BE2C (cell line): ENCODE data around the gene EXT2. TPM values are rescaled to one million over a fixed set of nuclear protein-coding genes. Genes with fewer than 3 reads are reported as not detected.
A peak's percentile ranks its signal among the peaks of the same experiment; 100 is the strongest.

ENCODE experiments used
- DNase-seq: peaks from one replicate; pipeline ENCODE4 v3.0.0-alpha.2; 2020
- H3K27me3 ChIP-seq: fragments of 250-450 bp; sonication (Bioruptor Pico); 2 replicates; pipeline ENCODE4 v1.5.1; 2020; ENCODE audit warnings: mild to moderate bottlenecking
- H3K36me3 ChIP-seq: fragments of 250-450 bp; sonication (Bioruptor Pico); 2 replicates; pipeline ENCODE4 v1.5.1; 2020; ENCODE audit warnings: mild to moderate bottlenecking
- H3K4me1 ChIP-seq: fragments of 250-450 bp; sonication (Bioruptor Pico); 2 replicates; pipeline ENCODE4 v1.5.1; 2020
- H3K4me3 ChIP-seq: 2 replicates; pipeline ENCODE4 v1.5.1; 2011; ENCODE audit warnings: low read depth, low read length
- H3K9me3 ChIP-seq: fragments of 250-450 bp; sonication (Bioruptor Pico); 2 replicates; pipeline ENCODE4 v1.5.1; 2020
- CTCF ChIP-seq: IDR thresholded peaks from 2 replicates; pipeline ENCODE4 v1.5.1; 2012; ENCODE audit warnings: mild to moderate bottlenecking, low read depth, low read length
- polyA plus RNA-seq: library from polyadenylated mRNA; unstranded; fragments of >200 nt; gene quantifications from one replicate; pipeline ENCODE4 v1.2.1, GENCODE V29; 2012; ENCODE audit warnings: low read depth, missing spikeins; ENCODE audit not compliant: insufficient read length, insufficient read depth

Gene EXT2
- 19.8 TPM for polyA plus RNA-seq

GRCh38 chr11:44095506-44096359, at the start of gene EXT2:
EXT2 (plus strand) TSS chr11:44095678; CDS start chr11:44107713, 12,035 bp downstream.
- TF ChIP-seq CTCF = peak; percentile 63
- no peaks in the 10 kb centered on the region for H3K4me1 ChIP-seq
- H3K4me3 ChIP-seq = peak within 1 kb of the TSS; percentile 69
- H3K9me3 ChIP-seq = no peaks in the 10 kb centered on the region
- DNase-seq = peak; percentile 82
- no peaks in the 10 kb centered on the region for H3K36me3 ChIP-seq
- no peaks in the 10 kb centered on the region for H3K27me3 ChIP-seq

DNA sequence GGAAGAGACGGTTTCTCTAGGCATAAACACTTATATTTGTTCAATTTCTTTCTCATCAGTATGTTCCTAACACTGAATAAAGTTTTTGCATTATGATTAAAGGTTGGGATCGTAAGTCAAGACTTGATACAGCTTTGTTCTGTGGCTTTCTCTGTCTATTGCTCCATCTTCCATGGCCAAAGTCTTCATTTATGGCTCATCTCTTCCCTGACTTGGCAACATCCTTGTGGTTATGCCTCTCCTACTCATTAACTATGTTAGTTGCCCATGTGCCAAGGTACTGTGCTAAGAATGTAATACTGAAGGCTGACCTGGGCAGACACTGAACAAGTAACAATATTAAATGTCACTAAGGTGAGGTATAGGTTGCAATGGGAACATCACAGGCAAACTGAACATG, 49.3 kb upstream of the EXT2 start:
- H3K9me3 ChIP-seq = no peaks in the 10 kb centered on the region
- H3K36me3 ChIP-seq = no peaks in the 10 kb centered on the region
- H3K4me1 ChIP-seq = peaks cover 4% of the 10 kb centered on the region; the same call in 1 of the 2 replicates
- H3K27me3 ChIP-seq = no peaks in the 10 kb centered on the region
- no peak overlapping the region for H3K4me3 ChIP-seq
- no peak for DNase-seq
- no peak for TF ChIP-seq CTCF

DNA sequence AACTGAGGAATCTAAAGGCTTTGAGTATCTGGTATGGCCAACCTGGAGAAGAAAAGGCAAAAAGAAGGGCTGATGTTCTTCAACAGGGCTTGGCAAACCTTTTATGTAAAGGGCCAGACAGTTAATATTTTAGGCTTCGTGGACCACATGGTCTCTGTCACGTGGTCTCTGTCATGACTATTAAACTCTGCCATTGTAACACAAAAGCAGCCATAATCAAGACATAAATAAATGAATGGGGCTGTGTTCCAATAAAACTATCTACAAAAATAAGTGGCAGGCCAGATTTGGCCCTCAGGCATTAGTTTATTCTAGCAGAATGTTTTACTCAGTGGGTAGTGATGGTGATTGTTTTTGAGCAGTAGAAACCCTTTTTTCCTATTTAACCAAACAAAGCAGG, 48.2 kb upstream of the EXT2 start:
- no peaks in the 10 kb centered on the region for H3K27me3 ChIP-seq
- H3K4me1 ChIP-seq = peaks cover 4% of the 10 kb centered on the region; the same call in 1 of the 2 replicates

GRCh38 chr11:44047931-44048431, 47.5 kb upstream of the EXT2 start, which contains the start of gene ACCSL:
ACCSL (plus strand) TSS chr11:44047981; CDS start chr11:44048037, 56 bp downstream.
- Histone ChIP-seq H3K4me1 (peaks cover 4% of the 10 kb centered on the region; the same call in 1 of the 2 replicates), H3K9me3 (no peaks in the 10 kb centered on the region), H3K27me3 (no peaks in the 10 kb centered on the region), H3K36me3 (no peaks in the 10 kb centered on the region), H3K4me3 (no peak within 1 kb of the TSS)
- DNase-seq = peak; percentile 33
- no peak for TF ChIP-seq CTCF

More for the DNA sequence above, 48.2 kb upstream of the EXT2 start:
- Histone ChIP-seq H3K9me3 (no peaks in the 10 kb centered on the region), H3K4me3 (no peak overlapping the region), H3K36me3 (no peaks in the 10 kb centered on the region)
- no peak for DNase-seq
- TF ChIP-seq CTCF = no peak

DNA sequence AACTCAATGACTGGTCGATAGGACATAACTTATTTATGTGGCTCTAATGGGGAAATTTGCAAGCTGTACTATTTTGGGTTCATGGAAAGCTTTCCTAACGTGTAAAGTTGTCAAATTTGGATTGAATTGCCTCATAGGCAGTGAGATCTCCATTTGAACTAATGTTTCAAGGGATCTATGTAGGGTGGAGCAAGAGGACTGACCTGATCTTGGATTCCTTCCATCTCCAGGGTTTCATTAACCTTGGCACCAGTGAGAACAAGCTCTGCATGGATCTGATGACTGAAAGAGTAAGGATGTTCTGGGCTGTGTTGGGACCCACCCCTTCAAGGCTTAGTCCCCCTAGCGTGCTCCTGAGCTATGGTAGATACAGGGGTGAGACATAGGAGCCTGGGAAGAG, 45.6 kb upstream of the EXT2 start:
- Histone ChIP-seq H3K9me3 (no peaks in the 10 kb centered on the region), H3K4me1 (peaks cover 4% of the 10 kb centered on the region; the same call in 1 of the 2 replicates), H3K36me3 (no peaks in the 10 kb centered on the region), H3K4me3 (no peak overlapping the region), H3K27me3 (no peaks in the 10 kb centered on the region)
- DNase-seq = no peak
- TF ChIP-seq CTCF = no peak

DNA sequence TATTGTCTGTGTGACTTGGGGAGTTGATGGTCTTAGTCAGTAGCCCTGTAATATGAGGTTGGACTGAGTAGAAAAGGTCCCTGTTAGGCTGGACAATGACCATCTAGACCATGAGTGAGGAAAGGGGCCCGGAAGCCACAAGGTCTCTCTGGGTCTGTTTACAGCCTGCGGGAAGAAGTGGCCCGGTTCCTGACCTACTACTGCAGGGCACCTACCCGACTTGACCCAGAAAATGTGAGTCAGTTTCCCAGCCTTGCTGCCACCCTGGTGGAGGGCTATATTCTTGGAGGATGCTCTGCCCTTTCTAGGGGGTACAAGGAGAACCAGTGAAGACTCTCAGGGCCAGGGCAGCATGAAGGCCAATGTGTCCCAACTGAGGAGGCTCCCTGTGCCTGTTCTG, 44.3 kb upstream of the EXT2 start:
- H3K27me3 ChIP-seq = no peaks in the 10 kb centered on the region
- H3K9me3 ChIP-seq = no peaks in the 10 kb centered on the region
- TF ChIP-seq CTCF = no peak
- DNase-seq = no peak
- H3K4me1 ChIP-seq = peaks cover 4% of the 10 kb centered on the region; the same call in 1 of the 2 replicates
- no peak overlapping the region for H3K4me3 ChIP-seq
- no peaks in the 10 kb centered on the region for H3K36me3 ChIP-seq
